AG09309 (cell line): ENCODE data around the gene EVI5.

Source experiments
- DNase-seq: peaks from one replicate; pipeline ENCODE4 v3.0.0-alpha.2; 2010; ENCODE audit warnings: low read depth
- H3K4me3 ChIP-seq: 2 replicates; pipeline ENCODE4 v1.5.1; 2011; ENCODE audit warnings: mild to moderate bottlenecking, low read depth, low read length, moderate library complexity; ENCODE audit not compliant: control insufficient read depth
- TF ChIP-seq, protein P1 (sequence below): IDR thresholded peaks from 2 replicates; pipeline ENCODE4 v1.5.1; 2011; ENCODE audit warnings: mild to moderate bottlenecking, low read depth, low read length, inconsistent platforms; ENCODE audit not compliant: insufficient read depth, control insufficient read depth; ENCODE audit errors: missing control alignments

The EVI5 gene

DNA sequence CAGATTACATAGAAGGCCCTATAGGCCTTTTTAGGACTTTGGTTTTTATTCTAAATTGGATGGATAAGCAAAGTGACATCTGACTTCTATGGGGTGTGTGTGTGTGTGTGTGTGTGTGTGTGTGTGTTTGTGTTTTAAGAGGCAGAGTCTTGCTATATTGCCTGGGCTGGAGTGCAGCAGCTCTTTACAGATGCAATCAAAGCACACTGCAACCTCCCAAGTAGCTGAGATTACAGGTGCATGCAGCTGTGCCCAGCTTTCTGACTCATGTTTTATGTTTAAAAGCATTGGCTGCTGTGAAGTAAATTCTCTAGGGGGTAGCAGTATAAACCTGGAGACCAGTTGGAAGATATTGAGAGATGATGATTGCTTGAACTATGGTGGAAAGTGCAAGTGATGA, 12.4 kb upstream of the EVI5 start:
- DNase-seq, result no peak
- H3K4me3 ChIP-seq, result no peak overlapping the region
- TF ChIP-seq, protein P1, sequence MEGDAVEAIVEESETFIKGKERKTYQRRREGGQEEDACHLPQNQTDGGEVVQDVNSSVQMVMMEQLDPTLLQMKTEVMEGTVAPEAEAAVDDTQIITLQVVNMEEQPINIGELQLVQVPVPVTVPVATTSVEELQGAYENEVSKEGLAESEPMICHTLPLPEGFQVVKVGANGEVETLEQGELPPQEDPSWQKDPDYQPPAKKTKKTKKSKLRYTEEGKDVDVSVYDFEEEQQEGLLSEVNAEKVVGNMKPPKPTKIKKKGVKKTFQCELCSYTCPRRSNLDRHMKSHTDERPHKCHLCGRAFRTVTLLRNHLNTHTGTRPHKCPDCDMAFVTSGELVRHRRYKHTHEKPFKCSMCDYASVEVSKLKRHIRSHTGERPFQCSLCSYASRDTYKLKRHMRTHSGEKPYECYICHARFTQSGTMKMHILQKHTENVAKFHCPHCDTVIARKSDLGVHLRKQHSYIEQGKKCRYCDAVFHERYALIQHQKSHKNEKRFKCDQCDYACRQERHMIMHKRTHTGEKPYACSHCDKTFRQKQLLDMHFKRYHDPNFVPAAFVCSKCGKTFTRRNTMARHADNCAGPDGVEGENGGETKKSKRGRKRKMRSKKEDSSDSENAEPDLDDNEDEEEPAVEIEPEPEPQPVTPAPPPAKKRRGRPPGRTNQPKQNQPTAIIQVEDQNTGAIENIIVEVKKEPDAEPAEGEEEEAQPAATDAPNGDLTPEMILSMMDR, result no peak

DNA sequence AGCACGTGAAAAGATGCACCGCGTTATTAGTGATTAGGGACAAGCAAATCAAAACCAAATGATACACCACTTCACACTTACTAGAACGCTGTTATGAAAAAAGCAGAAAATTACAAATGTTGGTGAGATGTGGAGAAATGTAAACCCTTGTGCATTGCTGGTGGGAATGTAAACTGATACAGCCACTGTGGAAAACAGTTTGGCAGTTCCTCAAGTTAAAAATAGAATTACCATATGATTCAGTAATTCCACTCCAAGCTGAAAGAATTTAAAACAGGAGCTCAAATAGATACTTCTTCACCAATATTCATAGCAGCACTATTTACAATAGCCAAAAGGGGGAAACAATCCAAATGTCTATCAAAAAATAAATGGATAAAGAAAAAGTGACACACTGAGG, 10.3 kb upstream of the EVI5 start:
- no peak overlapping the region for H3K4me3 ChIP-seq
- no peak for DNase-seq
- TF ChIP-seq, protein P1, result no peak

DNA sequence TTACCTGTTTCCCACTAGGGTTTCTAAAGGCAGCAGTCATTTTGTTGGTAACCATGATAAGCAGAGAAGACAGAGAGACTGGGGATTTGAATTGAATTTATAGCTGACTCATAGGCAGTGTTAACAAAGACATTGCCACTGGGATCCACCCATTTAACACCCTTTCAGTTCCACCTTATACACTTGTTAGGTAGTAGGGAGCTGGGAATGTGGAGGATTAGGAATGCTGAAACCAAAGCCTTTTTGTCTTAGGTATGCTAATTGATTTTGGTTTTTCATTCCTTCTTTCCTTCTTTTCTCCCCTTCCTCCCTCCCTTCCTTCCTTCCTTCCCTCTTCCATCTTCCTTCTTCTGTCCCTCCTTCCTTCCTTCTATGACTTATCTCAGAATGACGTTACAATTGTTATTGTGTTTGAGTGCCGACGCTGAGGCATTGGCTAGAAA, 7.5 kb upstream of the EVI5 start:
- DNase-seq, result no peak
- H3K4me3 ChIP-seq, result no peak overlapping the region

DNA sequence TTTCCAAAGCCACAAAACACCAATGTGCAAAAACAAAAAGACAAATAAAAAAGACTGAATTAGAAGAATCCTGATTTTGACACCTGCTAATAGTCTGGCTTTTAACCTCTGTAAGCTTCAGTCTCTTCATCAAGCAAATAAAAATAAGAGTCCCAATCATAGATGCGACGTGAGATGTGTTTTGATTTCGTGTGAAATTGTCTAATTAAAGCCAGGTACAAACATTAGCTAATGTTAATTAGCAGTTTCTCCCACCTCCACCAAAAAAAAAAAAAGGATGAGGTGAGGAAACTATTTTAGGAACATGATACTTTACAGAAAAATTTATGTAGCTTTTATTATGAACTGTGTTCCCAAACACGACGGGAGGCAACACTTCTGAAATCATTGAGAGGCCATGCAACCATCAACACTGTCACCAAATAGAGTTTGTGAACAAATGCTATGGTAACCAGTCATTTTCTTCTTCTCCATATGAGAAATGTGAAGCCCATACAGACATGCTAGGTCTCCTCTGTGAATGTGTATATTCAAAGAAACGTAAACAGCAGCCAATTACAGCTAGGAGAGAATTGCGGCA, 6.7 kb upstream of the EVI5 start:
- TF ChIP-seq, protein P1, result no peak
- DNase-seq, result no peak
- no peak overlapping the region for H3K4me3 ChIP-seq

More for the DNA sequence above, 7.5 kb upstream of the EVI5 start:
- TF ChIP-seq, protein P1, result no peak

DNA sequence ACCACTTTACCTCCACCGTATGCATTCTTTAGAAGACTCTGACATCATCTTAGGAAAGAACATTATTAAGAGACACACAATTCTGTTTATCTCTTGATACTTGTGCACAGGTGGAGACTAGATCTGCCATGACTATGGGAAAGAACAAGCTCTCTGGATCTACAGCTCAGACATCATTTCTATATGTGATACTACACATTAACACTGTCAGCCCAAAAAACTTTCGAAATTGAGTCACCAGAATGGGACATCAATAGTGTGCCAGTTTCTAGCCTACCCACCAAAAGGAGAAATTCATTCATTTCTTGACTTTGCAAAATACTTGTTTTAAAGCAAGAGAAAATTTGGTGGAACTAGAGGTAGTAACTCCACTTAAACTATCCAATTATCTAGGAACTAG, 6.0 kb upstream of the EVI5 start:
- no peak for DNase-seq
- no peak overlapping the region for H3K4me3 ChIP-seq
- TF ChIP-seq, protein P1, result no peak

DNA sequence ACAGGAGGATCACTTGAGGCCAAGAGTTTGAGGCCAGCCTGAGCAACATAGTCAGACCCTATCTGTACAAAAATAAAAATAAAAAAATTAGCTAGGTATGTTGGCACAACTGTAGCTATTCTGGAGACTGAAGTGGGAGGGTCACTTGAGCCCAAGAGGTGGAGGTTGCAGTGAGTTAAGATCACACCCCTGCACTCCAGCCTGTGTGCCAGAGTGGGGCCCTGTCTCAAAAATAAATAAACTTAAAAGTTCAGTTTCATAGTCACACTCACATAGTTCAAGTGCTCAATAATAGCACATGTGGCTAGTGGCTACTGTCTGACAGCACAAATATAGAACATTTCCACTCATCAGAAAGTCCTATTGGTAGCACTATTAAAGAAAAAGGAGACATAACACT, 5.2 kb upstream of the EVI5 start:
- TF ChIP-seq, protein P1, result no peak
- H3K4me3 ChIP-seq, result no peak overlapping the region
- no peak for DNase-seq

DNA sequence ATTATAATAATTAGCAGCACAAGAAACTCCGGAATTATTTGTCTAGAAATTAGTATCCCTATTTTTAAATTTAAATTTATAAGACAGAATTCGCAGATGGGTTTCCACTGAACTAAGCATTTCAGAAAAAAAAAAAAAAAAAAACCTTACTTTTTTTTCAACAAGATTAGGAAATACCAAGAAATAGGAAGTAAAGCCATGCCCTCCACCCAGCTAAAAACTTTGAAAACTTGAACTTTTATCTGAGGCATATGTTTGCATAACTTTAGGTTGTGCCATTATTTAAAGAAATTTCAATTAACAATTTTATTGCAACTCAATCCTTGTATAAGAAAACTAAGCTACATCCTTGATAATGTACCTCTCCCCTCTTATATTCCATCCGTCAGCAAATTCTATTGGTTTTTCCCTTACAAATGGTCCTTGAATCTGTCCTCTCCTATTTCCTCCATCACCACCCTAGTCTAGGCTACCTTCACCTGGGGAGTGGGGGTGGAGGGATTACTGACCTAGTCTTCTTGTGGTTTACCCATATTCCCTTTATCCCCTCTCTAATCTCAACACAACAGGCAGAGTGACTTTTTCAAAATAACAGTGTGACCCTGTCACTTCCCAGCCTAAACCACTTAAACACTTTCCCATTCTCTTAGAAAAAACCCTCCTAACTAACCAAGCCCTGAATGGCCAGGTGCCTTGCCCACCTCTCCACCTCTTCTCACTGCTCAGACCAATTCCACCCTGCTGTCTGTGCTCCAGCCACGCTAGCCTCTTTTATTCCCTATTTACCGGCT, 1.4 kb upstream of the EVI5 start:
- no peak overlapping the region for H3K4me3 ChIP-seq
- TF ChIP-seq, protein P1, result no peak
- DNase-seq, result no peak
